IMR-90 (cell line): ENCODE data around the gene NFE2L1. TPM values are rescaled to one million over a fixed set of nuclear protein-coding genes. Genes with fewer than 3 reads are reported as not detected.

Source experiments
- ATAC-seq: fragments of 200-7000 bp; cut with Tn5 transposase; 2 replicates; pipeline ENCODE4 v1.9.1; 2020; ENCODE audit warnings: low read depth, mild to moderate bottlenecking, moderate library complexity
- BruUV-seq: library from RNA; stranded (reverse); fragments of 400-500 nt; replicated peaks from 2 replicates; lab custom pipeline; 2021; lab: Mats Ljungman, UMichigan
- CTCF ChIA-PET: fragments of 300-600 bp; formaldehyde crosslinking; extraction: SDS; loops from one replicate; lab custom pipeline; 2021; ENCODE audit warnings: antibody characterized with exemption; lab: Yijun Ruan, JAX
- POLR2A ChIA-PET: fragments of 300-600 bp; sonication (Branson Sonifier 250); formaldehyde crosslinking; loops from one replicate; lab custom pipeline; 2022; ENCODE audit warnings: antibody characterized with exemption; ENCODE audit not compliant: unreplicated experiment; lab: Charles Lee
- DNase-seq: peaks from one replicate; pipeline ENCODE4 v3.0.0; 2013
- H2AFZ ChIP-seq: replicated peaks from 2 replicates; pipeline ENCODE3; 2013; ENCODE audit warnings: low read length, mild to moderate bottlenecking; ENCODE audit not compliant: poor library complexity
- H2AK5ac ChIP-seq: 2 replicates; pipeline ENCODE4 v1.6.1; 2013; ENCODE audit warnings: low read depth, low read length, inconsistent platforms
- H2AK9ac ChIP-seq: replicated peaks from 2 replicates; pipeline ENCODE3; 2013; ENCODE audit warnings: mild to moderate bottlenecking, low read depth, low read length, moderate library complexity; ENCODE audit not compliant: poor library complexity
- H2BK120ac ChIP-seq: 2 replicates; pipeline ENCODE4 v1.6.1; 2013; ENCODE audit warnings: low read depth, low read length, inconsistent platforms
- H2BK15ac ChIP-seq: 3 replicates; pipeline ENCODE4 v1.6.1; 2013; ENCODE audit warnings: low read depth, low read length, inconsistent platforms
- H2BK20ac ChIP-seq: 2 replicates; pipeline ENCODE4 v1.6.1; 2013; ENCODE audit warnings: low read depth, mild to moderate bottlenecking, inconsistent platforms, low read length, moderate library complexity
- H2BK5ac ChIP-seq: 2 replicates; pipeline ENCODE4 v1.6.1; 2013; ENCODE audit warnings: mild to moderate bottlenecking, low read depth, low read length, inconsistent platforms; ENCODE audit not compliant: poor library complexity, severe bottlenecking
- H3K14ac ChIP-seq: replicated peaks from 2 replicates; pipeline ENCODE4 v1.6.1; 2013; ENCODE audit warnings: low read depth, low read length, inconsistent platforms
- H3K18ac ChIP-seq: 2 replicates; pipeline ENCODE4 v1.6.1; 2013; ENCODE audit warnings: low read depth, low read length, control low read depth
- H3K23ac ChIP-seq: 2 replicates; pipeline ENCODE4 v1.6.1; 2013; ENCODE audit warnings: low read depth, low read length, inconsistent platforms
- H3K27ac ChIP-seq: 2 replicates; pipeline ENCODE4 v1.5.1; 2013; ENCODE audit warnings: mild to moderate bottlenecking, control low read depth, low read length; ENCODE audit not compliant: insufficient read depth
- H3K27me3 ChIP-seq: 2 replicates; pipeline ENCODE4 v1.6.1; 2013; ENCODE audit warnings: low read length; ENCODE audit not compliant: control insufficient read depth, insufficient read depth
- H3K36me3 ChIP-seq: 2 replicates; pipeline ENCODE4 v1.6.1; 2013; ENCODE audit warnings: low read length, mixed read lengths; ENCODE audit not compliant: control insufficient read depth, insufficient read depth
- H3K4ac ChIP-seq: 2 replicates; pipeline ENCODE4 v1.6.1; 2013; ENCODE audit warnings: low read depth, low read length, inconsistent platforms
- H3K4me1 ChIP-seq: 2 replicates; pipeline ENCODE4 v1.6.1; 2013; ENCODE audit warnings: low read length, mixed read lengths; ENCODE audit not compliant: control insufficient read depth, insufficient read depth
- H3K4me2 ChIP-seq: 2 replicates; pipeline ENCODE4 v1.6.1; 2013; ENCODE audit warnings: low read depth, mild to moderate bottlenecking, control low read depth, low read length, moderate library complexity
- H3K4me3 ChIP-seq: 2 replicates; pipeline ENCODE4 v1.5.1; 2013; ENCODE audit warnings: low read depth, mild to moderate bottlenecking, control low read depth, low read length, moderate library complexity; ENCODE audit not compliant: insufficient read depth
- H3K56ac ChIP-seq: 2 replicates; pipeline ENCODE4 v1.6.1; 2013; ENCODE audit warnings: low read length, inconsistent platforms; ENCODE audit not compliant: insufficient read depth; ENCODE audit errors: extremely low read depth
- H3K79me1 ChIP-seq, 2 experiments: 2 replicates each; pipeline ENCODE4 v1.6.1; 2013; ENCODE audit warnings: low read length in 2 of 2, inconsistent platforms in 1 of 2, low read depth in 1 of 2
- H3K9ac ChIP-seq: 2 replicates; pipeline ENCODE4 v1.6.1; 2013; ENCODE audit warnings: low read depth, low read length, control low read depth
- H3K9me1 ChIP-seq: 2 replicates; pipeline ENCODE4 v1.6.1; 2013; ENCODE audit warnings: low read length, inconsistent platforms; ENCODE audit not compliant: insufficient read depth
- H3K9me3 ChIP-seq: 2 replicates; pipeline ENCODE4 v1.6.1; 2013; ENCODE audit warnings: low read length; ENCODE audit not compliant: control insufficient read depth, insufficient read depth
- H4K20me1 ChIP-seq: 2 replicates; pipeline ENCODE4 v1.6.1; 2013; ENCODE audit warnings: low read length, inconsistent platforms; ENCODE audit not compliant: insufficient read depth
- H4K5ac ChIP-seq: 2 replicates; pipeline ENCODE4 v1.6.1; 2013; ENCODE audit warnings: mild to moderate bottlenecking, low read depth, low read length, control low read depth
- H4K8ac ChIP-seq, 2 experiments: 2 replicates each; pipeline ENCODE4 v1.6.1; 2013; ENCODE audit warnings: low read depth in 2 of 2, low read length in 2 of 2, control low read depth in 1 of 2, inconsistent platforms in 1 of 2
- H4K91ac ChIP-seq: 2 replicates; pipeline ENCODE4 v1.6.1; 2013; ENCODE audit warnings: low read depth, low read length, inconsistent platforms; ENCODE audit not compliant: insufficient read depth
- CEBPB ChIP-seq: IDR thresholded peaks from 2 replicates; pipeline ENCODE4 v1.6.1; 2012; ENCODE audit warnings: low read depth, low read length, improper control_type of control experiment
- FOS ChIP-seq: fragments of 150-350 bp; IDR thresholded peaks from 2 replicates; pipeline ENCODE4 v1.6.1; 2016; ENCODE audit warnings: low read depth, low read length
- MAFK ChIP-seq: IDR thresholded peaks from 2 replicates; pipeline ENCODE4 v1.6.1; 2012; ENCODE audit warnings: low read depth, low read length, improper control_type of control experiment
- MAZ ChIP-seq: IDR thresholded peaks from 2 replicates; pipeline ENCODE4 v1.6.1; 2012; ENCODE audit warnings: low read depth, mild to moderate bottlenecking, low read length, improper control_type of control experiment, moderate library complexity, borderline replicate concordance
- MXI1 ChIP-seq: IDR thresholded peaks from 2 replicates; pipeline ENCODE4 v1.6.1; 2012; ENCODE audit warnings: low read depth, mild to moderate bottlenecking, low read length, moderate library complexity, borderline replicate concordance
- NFE2L2 ChIP-seq: fragments of 150-350 bp; IDR thresholded peaks from 2 replicates; pipeline ENCODE4 v1.6.1; 2016; ENCODE audit warnings: low read depth, mild to moderate bottlenecking, low read length
- RAD21 ChIP-seq: IDR thresholded peaks from 2 replicates; pipeline ENCODE4 v1.6.1; 2012; ENCODE audit warnings: low read length, improper control_type of control experiment
- RCOR1 ChIP-seq: IDR thresholded peaks from 2 replicates; pipeline ENCODE4 v1.6.1; 2012; ENCODE audit warnings: mild to moderate bottlenecking, low read length, improper control_type of control experiment; ENCODE audit not compliant: insufficient replicate concordance
- RFX5 ChIP-seq: IDR thresholded peaks from 2 replicates; pipeline ENCODE4 v1.8.0; 2012; ENCODE audit warnings: low read depth, mild to moderate bottlenecking, low read length, moderate library complexity
- SMC3 ChIP-seq: fragments of 150-350 bp; IDR thresholded peaks from 2 replicates; pipeline ENCODE4 v1.6.1; 2016; ENCODE audit warnings: low read depth, mild to moderate bottlenecking, antibody characterized with exemption, low read length, moderate library complexity
- WGBS, 2 experiments: methylation state at CpG; one replicate each; pipeline versions ENCODE4 v1.1.5 to v1.1.7; 2013; ENCODE audit warnings: missing lambda C conversion rate in 2 of 2; ENCODE audit not compliant: insufficient read length in 1 of 2; ENCODE audit errors: extremely low coverage in 2 of 2; 5-methylcytosine and 5-hydroxymethylcytosine counted together
- dilution Hi-C: fragments of 300-500 bp; cut with HindIII; formaldehyde crosslinking; loops from one replicate; pipeline ENCODE4 v1.14.3; 2018; ENCODE audit warnings: low sequenced_read_pairs; ENCODE audit not compliant: unreplicated experiment
- in situ Hi-C: fragments of 300-500 bp; cut with MboI; formaldehyde crosslinking; loops from 3 replicates; pipeline ENCODE4 v1.14.3; 2019; ENCODE audit warnings: low sequenced_read_pairs, inconsistent platforms, mixed read lengths
- intact Hi-C: fragments of 100-400 bp; cut with micrococcal nuclease; formaldehyde crosslinking; loops from 2 replicates; pipeline ENCODE4 v1.10.0; 2022
- polyA plus RNA-seq, 3 experiments: library from polyadenylated mRNA; depleted of rRNA; stranded (reverse); fragments of >200 nt; gene quantifications; 2 replicates each; pipeline ENCODE4 v1.2.3, GENCODE V29; 2012; ENCODE audit warnings: low replicate concordance in 1 of 3
- total RNA-seq: library from RNA; depleted of rRNA; stranded (reverse); fragments of >200 nt; gene quantifications from 2 replicates; pipeline ENCODE4 v1.2.3, GENCODE V29; 2012
- TF ChIP-seq, protein P1 (sequence below): conservative IDR thresholded peaks from 2 replicates; pipeline ENCODE4 v1.5.1; 2012; ENCODE audit warnings: mild to moderate bottlenecking, low read depth, low read length, improper control_type of control experiment
- TF ChIP-seq, protein P2 (sequence below): fragments of 150-350 bp; IDR thresholded peaks from 2 replicates; pipeline ENCODE4 v1.6.1; 2017; ENCODE audit warnings: mild to moderate bottlenecking, antibody characterized with exemption, low read length, low read depth
- TF ChIP-seq, protein P3 (sequence below): fragments of 150-350 bp; IDR thresholded peaks from 2 replicates; pipeline ENCODE4 v1.6.1; 2016; ENCODE audit warnings: low read depth, mild to moderate bottlenecking, low read length, moderate library complexity, borderline replicate concordance

Gene NFE2L1
- total and polyA plus RNA-seq, 2 of the 4 experiments (the other 2 are of a cell fraction), result 42.8 to 122 TPM

- H4K91ac ChIP-seq, result no peak overlapping the region
- H3K4me2 ChIP-seq, result no peak overlapping the region
- no peak for DNase-seq
- no peak overlapping the region for H3K14ac ChIP-seq
- H3K23ac ChIP-seq, result no peak overlapping the region
- no peaks in the 10 kb centered on the region for H3K27me3 ChIP-seq
- dilution Hi-C loops (no loop called here), intact Hi-C loops (no loop called here), in situ Hi-C loops (no loop called here)
- H3K9me3 ChIP-seq, result no peaks in the 10 kb centered on the region
- H2AK5ac ChIP-seq, result no peak overlapping the region; the same call in 1 of the 2 replicates
- no peak overlapping the region for H3K9ac ChIP-seq
- ChIA-PET POLR2A (interaction anchor here (0.6 kb wide), 1 partner anchor 28 kb away, joined by 4 read pairs; no protein-coding TSS in a partner anchor), CTCF (no interaction called here)
- no peak overlapping the region for H3K18ac ChIP-seq
- peak overlapping the region; percentile 16; the same call in 1 of the 2 replicates for H3K4ac ChIP-seq
- TF ChIP-seq RAD21, result no peak
- TF ChIP-seq FOS, result no peak
- no peak for TF ChIP-seq RCOR1
- no peak for TF ChIP-seq CEBPB
- TF ChIP-seq, protein P1, sequence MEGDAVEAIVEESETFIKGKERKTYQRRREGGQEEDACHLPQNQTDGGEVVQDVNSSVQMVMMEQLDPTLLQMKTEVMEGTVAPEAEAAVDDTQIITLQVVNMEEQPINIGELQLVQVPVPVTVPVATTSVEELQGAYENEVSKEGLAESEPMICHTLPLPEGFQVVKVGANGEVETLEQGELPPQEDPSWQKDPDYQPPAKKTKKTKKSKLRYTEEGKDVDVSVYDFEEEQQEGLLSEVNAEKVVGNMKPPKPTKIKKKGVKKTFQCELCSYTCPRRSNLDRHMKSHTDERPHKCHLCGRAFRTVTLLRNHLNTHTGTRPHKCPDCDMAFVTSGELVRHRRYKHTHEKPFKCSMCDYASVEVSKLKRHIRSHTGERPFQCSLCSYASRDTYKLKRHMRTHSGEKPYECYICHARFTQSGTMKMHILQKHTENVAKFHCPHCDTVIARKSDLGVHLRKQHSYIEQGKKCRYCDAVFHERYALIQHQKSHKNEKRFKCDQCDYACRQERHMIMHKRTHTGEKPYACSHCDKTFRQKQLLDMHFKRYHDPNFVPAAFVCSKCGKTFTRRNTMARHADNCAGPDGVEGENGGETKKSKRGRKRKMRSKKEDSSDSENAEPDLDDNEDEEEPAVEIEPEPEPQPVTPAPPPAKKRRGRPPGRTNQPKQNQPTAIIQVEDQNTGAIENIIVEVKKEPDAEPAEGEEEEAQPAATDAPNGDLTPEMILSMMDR, result no peak
- TF ChIP-seq SMC3, result no peak
- TF ChIP-seq MAFK, result no peak
- no peak for TF ChIP-seq NFE2L2
- TF ChIP-seq MXI1, result no peak
- TF ChIP-seq, protein P2, sequence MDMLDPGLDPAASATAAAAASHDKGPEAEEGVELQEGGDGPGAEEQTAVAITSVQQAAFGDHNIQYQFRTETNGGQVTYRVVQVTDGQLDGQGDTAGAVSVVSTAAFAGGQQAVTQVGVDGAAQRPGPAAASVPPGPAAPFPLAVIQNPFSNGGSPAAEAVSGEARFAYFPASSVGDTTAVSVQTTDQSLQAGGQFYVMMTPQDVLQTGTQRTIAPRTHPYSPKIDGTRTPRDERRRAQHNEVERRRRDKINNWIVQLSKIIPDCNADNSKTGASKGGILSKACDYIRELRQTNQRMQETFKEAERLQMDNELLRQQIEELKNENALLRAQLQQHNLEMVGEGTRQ, result no peak
- TF ChIP-seq MAZ, result no peak
- TF ChIP-seq RFX5, result no peak
- TF ChIP-seq, protein P3, sequence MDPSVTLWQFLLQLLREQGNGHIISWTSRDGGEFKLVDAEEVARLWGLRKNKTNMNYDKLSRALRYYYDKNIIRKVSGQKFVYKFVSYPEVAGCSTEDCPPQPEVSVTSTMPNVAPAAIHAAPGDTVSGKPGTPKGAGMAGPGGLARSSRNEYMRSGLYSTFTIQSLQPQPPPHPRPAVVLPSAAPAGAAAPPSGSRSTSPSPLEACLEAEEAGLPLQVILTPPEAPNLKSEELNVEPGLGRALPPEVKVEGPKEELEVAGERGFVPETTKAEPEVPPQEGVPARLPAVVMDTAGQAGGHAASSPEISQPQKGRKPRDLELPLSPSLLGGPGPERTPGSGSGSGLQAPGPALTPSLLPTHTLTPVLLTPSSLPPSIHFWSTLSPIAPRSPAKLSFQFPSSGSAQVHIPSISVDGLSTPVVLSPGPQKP, result no peak
- no peak overlapping the region for H3K4me3 ChIP-seq
- peak overlapping the region; percentile 30 for H2AK9ac ChIP-seq
- no peak for ATAC-seq
- peaks cover 65% of the 10 kb centered on the region for H3K36me3 ChIP-seq
- no peak overlapping the region for H2BK120ac ChIP-seq
- H3K79me1 ChIP-seq, result peaks cover 34 to 86% of the 10 kb centered on the region in 2 experiments
- peaks cover 26% of the 10 kb centered on the region for H4K20me1 ChIP-seq
- H4K5ac ChIP-seq, result no peak overlapping the region
- peaks cover 22% of the 10 kb centered on the region for H3K4me1 ChIP-seq
- H3K27ac ChIP-seq, result no peak overlapping the region
- no TSS peak for BruUV-seq
- H3K56ac ChIP-seq, result no peak overlapping the region
- no peak overlapping the region for H2BK5ac ChIP-seq
- 100% methylated on average over 4 of the region's 11 CpGs; no CpG with 5 or more reads in 1 of the 2 experiments for WGBS, 2 experiments
- H3K9me1 ChIP-seq, result peaks cover 23% of the 10 kb centered on the region
- no peak overlapping the region for H2AFZ ChIP-seq
- H2BK20ac ChIP-seq, result no peak overlapping the region
- no peak overlapping the region for H4K8ac ChIP-seq
- H2BK15ac ChIP-seq, result no peak overlapping the region
These were observed 10.4 kb downstream of the NFE2L1 start for GRCh38 chr17:48058393-48059124.
